Body of pancreas (tissue), 4 donors: Measurements from ENCODE around the gene EME1.

Experiments used
- POLR2A ChIP-seq, 3 donors: fragments of 450-650 bp; IDR thresholded peaks; one replicate each; pipeline ENCODE4 v1.6.1; 2016; ENCODE audit warnings: antibody characterized with exemption in 3 of 3, mild to moderate bottlenecking in 2 of 3
- TF ChIP-seq, protein P1 (sequence below), 7 experiments: fragments of 450-650 bp in 4 of 7; fragments of 200-600 bp in 3 of 7; sonication (generic) in 3 of 7; IDR thresholded peaks; one replicate each; pipeline ENCODE4 v1.5.1; 2016 to 2019; ENCODE audit warnings: antibody characterized with exemption in 7 of 7

DNA sequence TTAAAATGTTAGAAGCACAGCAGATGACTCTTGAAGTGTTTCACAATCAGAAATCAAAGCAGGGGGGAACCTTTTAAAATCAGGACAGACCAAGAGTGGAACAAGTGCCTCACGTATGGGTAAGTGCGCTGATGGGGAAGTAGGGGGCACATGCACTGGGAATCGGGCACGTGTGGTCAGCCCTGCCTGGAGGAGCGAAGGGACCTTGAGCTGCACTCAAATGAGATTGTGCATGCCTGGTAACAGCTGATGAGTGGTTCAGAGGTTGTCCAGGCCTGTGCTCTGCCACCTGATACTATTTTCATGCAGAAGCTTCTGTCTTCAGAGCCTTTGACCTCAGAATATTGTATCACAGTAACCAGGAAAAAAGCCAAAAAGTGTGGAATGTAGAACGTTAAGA lies 40.8 kb upstream of the EME1 start:
- TF ChIP-seq, protein P1, sequence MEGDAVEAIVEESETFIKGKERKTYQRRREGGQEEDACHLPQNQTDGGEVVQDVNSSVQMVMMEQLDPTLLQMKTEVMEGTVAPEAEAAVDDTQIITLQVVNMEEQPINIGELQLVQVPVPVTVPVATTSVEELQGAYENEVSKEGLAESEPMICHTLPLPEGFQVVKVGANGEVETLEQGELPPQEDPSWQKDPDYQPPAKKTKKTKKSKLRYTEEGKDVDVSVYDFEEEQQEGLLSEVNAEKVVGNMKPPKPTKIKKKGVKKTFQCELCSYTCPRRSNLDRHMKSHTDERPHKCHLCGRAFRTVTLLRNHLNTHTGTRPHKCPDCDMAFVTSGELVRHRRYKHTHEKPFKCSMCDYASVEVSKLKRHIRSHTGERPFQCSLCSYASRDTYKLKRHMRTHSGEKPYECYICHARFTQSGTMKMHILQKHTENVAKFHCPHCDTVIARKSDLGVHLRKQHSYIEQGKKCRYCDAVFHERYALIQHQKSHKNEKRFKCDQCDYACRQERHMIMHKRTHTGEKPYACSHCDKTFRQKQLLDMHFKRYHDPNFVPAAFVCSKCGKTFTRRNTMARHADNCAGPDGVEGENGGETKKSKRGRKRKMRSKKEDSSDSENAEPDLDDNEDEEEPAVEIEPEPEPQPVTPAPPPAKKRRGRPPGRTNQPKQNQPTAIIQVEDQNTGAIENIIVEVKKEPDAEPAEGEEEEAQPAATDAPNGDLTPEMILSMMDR (IDR thresholded peaks at IDR 0.05) = no peak
- TF ChIP-seq POLR2A (IDR thresholded peaks at IDR 0.05) = no peak
